ENCODE results near the gene TBC1D22A.

DNA sequence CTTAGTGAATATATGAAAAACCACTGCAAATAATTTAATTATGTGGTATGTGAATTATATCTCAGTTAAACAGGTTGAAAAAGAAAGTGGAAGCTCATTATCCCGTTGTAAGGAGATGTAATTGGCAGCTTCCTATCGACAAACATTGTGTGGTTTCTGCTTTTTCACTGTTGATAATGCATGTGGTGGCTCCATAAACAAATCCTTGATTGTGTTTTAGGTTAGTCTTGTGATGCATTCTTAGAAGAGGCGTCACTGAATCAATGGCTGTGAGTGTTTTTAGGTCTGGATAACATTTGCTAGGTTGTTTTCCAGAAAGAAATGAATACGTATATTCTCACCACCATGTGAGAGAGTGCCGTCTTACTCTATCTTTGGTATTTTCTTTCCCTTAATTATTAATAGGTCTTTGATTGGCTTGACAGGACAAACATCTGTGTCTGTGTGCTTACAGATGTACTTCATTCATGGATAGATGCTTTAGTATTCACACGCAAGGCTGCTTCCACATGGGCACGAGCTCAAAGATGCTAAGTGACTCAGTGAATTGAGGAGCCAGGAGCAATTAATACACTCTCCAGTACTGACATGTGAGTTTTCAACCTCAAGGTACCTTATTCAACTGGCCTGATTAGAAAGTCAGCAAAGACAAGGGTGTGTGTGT is 166.7 kb downstream of the TBC1D22A start:
- TF ChIP-seq, protein P1, sequence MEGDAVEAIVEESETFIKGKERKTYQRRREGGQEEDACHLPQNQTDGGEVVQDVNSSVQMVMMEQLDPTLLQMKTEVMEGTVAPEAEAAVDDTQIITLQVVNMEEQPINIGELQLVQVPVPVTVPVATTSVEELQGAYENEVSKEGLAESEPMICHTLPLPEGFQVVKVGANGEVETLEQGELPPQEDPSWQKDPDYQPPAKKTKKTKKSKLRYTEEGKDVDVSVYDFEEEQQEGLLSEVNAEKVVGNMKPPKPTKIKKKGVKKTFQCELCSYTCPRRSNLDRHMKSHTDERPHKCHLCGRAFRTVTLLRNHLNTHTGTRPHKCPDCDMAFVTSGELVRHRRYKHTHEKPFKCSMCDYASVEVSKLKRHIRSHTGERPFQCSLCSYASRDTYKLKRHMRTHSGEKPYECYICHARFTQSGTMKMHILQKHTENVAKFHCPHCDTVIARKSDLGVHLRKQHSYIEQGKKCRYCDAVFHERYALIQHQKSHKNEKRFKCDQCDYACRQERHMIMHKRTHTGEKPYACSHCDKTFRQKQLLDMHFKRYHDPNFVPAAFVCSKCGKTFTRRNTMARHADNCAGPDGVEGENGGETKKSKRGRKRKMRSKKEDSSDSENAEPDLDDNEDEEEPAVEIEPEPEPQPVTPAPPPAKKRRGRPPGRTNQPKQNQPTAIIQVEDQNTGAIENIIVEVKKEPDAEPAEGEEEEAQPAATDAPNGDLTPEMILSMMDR (IDR thresholded peaks at IDR 0.05 in 2 of 3, conservative IDR thresholded peaks at IDR 0.05 in 1 of 3; ENCODE audit: borderline replicate concordance in 1 of 3, insufficient read depth in 1 of 3, low read depth in 2 of 3, low read length in 2 of 3): no peak
- TF ChIP-seq EZH2 (IDR thresholded peaks at IDR 0.05): no peak
- no peak for TF ChIP-seq EZH2phosphoT487 (IDR thresholded peaks at IDR 0.05; ENCODE audit: borderline replicate concordance)
